ENCODE results near the gene MACROD2. TPM values are rescaled to one million over a fixed set of nuclear protein-coding genes. Genes with fewer than 3 reads are reported as not detected.

MACROD2 gene
- total RNA-seq, 4 donors from 2014 or later, result 1.8 to 4.8 (median 2.9) TPM

DNA sequence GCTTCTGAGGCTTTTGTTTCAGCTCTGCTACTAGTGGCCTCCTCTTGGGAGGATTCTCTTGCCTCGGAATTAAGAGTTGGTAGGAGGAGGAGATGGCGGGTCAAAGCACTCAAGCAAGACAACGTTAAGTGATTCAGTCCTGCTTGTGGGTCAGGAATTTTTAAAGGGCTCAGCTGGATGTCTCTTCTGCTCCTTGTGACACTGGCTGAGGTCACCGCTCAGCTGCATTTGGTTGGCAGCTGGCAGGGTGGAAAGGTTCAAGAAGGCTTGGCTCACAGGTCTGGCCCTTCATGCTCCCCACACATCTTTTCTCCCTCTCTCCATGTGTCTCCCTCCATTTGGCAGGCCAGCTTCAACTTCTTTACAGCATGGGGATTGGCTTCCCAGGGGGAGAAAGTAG, 1936.6 kb downstream of the MACROD2 start:
- no peaks in the 10 kb centered on the region for H3K27me3 ChIP-seq
- WGBS, 2 donors, result 92 to 95% methylated on average over 4 of the region's 4 CpGs
- H3K4me3 ChIP-seq, result no peak overlapping the region
- H3K36me3 ChIP-seq, result no peaks in the 10 kb centered on the region
- no peak overlapping the region for H3K27ac ChIP-seq
- H3K4me1 ChIP-seq, result peaks cover 0 to 14% (median 0%) of the 10 kb centered on the region in 3 donors
- no peak for DNase-seq
- H3K9me3 ChIP-seq, result no peaks in the 10 kb centered on the region
- intact Hi-C loops (cut with DNase I), result no loop called here
- no peak for TF ChIP-seq POLR2A (IDR thresholded peaks at IDR 0.05)
- TF ChIP-seq, protein P1, sequence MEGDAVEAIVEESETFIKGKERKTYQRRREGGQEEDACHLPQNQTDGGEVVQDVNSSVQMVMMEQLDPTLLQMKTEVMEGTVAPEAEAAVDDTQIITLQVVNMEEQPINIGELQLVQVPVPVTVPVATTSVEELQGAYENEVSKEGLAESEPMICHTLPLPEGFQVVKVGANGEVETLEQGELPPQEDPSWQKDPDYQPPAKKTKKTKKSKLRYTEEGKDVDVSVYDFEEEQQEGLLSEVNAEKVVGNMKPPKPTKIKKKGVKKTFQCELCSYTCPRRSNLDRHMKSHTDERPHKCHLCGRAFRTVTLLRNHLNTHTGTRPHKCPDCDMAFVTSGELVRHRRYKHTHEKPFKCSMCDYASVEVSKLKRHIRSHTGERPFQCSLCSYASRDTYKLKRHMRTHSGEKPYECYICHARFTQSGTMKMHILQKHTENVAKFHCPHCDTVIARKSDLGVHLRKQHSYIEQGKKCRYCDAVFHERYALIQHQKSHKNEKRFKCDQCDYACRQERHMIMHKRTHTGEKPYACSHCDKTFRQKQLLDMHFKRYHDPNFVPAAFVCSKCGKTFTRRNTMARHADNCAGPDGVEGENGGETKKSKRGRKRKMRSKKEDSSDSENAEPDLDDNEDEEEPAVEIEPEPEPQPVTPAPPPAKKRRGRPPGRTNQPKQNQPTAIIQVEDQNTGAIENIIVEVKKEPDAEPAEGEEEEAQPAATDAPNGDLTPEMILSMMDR (IDR thresholded peaks at IDR 0.05), result no peak

DNA sequence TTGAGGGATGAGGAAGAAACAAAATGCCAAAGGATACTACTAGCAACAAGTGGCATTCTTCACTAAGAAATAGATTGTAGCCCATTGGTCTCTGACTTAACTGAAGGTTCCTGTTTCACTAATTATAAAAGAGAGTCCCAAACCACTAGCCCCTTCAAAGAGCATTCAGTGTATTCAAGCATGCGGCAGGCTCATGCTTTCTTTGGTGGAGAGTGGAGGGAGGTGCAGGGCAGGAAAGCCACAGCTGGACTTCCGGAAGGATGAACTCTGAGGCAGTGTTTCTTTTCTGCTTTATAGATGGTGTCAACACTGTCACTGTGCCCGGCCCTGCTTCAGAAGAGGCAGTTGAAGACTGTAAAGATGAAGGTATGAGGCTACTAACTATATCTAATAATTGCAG, 1941.9 kb downstream of the MACROD2 start:
- 81 to 84% methylated on average over 3 of the region's 3 CpGs for WGBS, 2 donors
- no peaks in the 10 kb centered on the region for H3K27me3 ChIP-seq
- no peak for DNase-seq
- H3K9me3 ChIP-seq, result peaks cover 0 to 4% (median 0%) of the 10 kb centered on the region in 3 donors
- no peaks in the 10 kb centered on the region for H3K4me1 ChIP-seq
- intact Hi-C loops (cut with DNase I), result no loop called here
- TF ChIP-seq, protein P1 (IDR thresholded peaks at IDR 0.05), result no peak
- no peak for TF ChIP-seq POLR2A (IDR thresholded peaks at IDR 0.05)
- no peak overlapping the region for H3K27ac ChIP-seq
- H3K36me3 ChIP-seq, result no peaks in the 10 kb centered on the region
- no peak overlapping the region for H3K4me3 ChIP-seq

DNA sequence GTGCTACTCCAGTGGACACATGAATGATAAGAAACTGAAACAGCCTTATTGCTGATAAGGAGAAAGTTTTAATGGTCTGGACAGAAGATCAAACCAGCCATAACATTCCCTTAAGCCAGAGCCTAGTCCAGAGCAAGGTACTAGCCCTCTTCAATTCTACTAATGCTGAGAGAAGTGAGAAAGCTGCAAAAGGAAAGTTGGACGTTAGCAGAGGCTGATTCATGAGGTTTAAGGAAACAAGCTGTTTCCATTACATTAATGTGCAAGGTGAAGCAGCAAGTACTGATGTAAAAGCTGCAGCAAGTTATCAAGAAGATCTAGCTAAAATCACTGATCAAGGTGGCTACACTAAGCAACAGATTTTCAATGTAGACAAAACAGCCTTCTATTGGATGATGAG, 1943.5 kb downstream of the MACROD2 start:
- 42 to 60% methylated on average over 1 of the region's 1 CpG for WGBS, 2 donors
- TF ChIP-seq, protein P1 (IDR thresholded peaks at IDR 0.05), result no peak
- no peak for TF ChIP-seq POLR2A (IDR thresholded peaks at IDR 0.05)
- no peak for DNase-seq

DNA sequence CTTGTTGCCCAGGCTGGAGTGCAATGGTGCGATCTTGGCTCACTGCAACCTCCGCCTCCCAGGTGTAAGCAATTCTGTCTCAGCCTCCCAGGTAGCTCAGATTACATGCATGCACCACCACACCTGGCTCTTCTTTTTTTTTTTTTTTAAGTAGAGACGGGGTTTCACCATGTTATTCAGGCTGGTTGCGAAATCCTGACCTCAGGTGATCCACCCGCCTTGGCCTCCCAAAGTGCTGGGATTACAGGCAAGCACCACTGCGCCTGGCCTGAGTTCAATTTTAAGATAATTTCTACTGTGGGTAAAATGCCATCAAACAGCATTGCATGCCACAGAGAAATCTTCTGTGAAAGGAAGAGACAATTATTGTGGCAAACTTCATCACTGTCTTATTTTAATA, 1944.8 kb downstream of the MACROD2 start:
- 79 to 83% methylated on average over 6 of the region's 6 CpGs for WGBS, 2 donors
- peaks cover 0 to 4% (median 0%) of the 10 kb centered on the region in 3 donors for H3K9me3 ChIP-seq
- H3K36me3 ChIP-seq, result no peaks in the 10 kb centered on the region
- TF ChIP-seq, protein P1 (IDR thresholded peaks at IDR 0.05), result no peak
- TF ChIP-seq POLR2A (IDR thresholded peaks at IDR 0.05), result no peak
- intact Hi-C loops (cut with DNase I), result no loop called here
- H3K27me3 ChIP-seq, result no peaks in the 10 kb centered on the region
- DNase-seq, result no peak
- H3K4me3 ChIP-seq, result no peak overlapping the region
- H3K27ac ChIP-seq, result no peak overlapping the region
- no peaks in the 10 kb centered on the region for H3K4me1 ChIP-seq

More for the DNA sequence above, 1943.5 kb downstream of the MACROD2 start:
- Histone ChIP-seq H3K9me3 (peaks cover 0 to 4% (median 0%) of the 10 kb centered on the region in 3 donors), H3K27ac (no peak overlapping the region), H3K4me3 (no peak overlapping the region), H3K36me3 (no peaks in the 10 kb centered on the region), H3K4me1 (no peaks in the 10 kb centered on the region), H3K27me3 (no peaks in the 10 kb centered on the region)
- intact Hi-C loops (cut with DNase I), result no loop called here

DNA sequence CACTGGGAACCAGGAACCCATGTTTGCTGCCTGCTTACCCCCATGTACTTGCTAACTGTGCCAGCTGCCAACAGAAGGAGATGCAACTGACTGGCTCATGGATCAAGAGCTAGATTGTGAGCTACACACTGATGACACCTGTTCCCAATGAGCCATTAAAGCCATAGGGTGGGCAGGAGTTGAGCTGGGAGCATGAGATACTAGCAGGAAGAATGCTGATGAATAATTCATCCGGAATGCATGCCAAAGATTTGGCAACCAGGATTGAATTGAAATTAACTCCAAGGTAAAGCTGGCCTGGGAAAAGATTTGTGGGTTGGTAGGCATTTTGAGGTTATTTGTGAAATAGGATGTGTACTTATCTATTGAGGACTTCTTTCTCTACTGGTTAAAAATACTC, 1946.8 kb downstream of the MACROD2 start:
- H3K36me3 ChIP-seq, result no peaks in the 10 kb centered on the region
- H3K9me3 ChIP-seq, result peaks cover 0 to 4% (median 0%) of the 10 kb centered on the region in 3 donors
- H3K4me1 ChIP-seq, result no peaks in the 10 kb centered on the region
- no peak overlapping the region for H3K4me3 ChIP-seq
- H3K27ac ChIP-seq, result no peak overlapping the region
- H3K27me3 ChIP-seq, result no peaks in the 10 kb centered on the region
- 11 to 22% methylated on average over 1 of the region's 1 CpG for WGBS, 2 donors
- TF ChIP-seq, protein P1 (IDR thresholded peaks at IDR 0.05), result no peak
- no peak for TF ChIP-seq POLR2A (IDR thresholded peaks at IDR 0.05)
- intact Hi-C loops (cut with DNase I), result no loop called here
- DNase-seq, result no peak
